ENCODE measurements around the gene MAPKBP1. TPM values are rescaled to one million over a fixed set of nuclear protein-coding genes. Genes with fewer than 3 reads are reported as not detected.

The MAPKBP1 gene
- total and polyA plus RNA-seq, 9 of the 15 experiments (the other 6 are each of a cell fraction or from before 2014, with no cell fraction given) = 0.15 to 9.5 (median 4.5) TPM

Small RNA genes lying within 50 kb of the gene (microRNA-seq; reads per million reads assigned to microRNA genes)
- not detected for gene MIR4310 (ENCODE audit: borderline microRNAs expressed)

Small RNA genes lying within 50 kb of the gene (small RNA-seq; reads per million reads assigned to genes)
- gene JMJD7-PLA2G4B (not detected), gene MIR4310 (not detected), gene RNA5SP393 (not detected)

Other genes starting within 250 kb of the MAPKBP1 start
Only the 7 nearest of the 8 such genes appear.
- 23.9 and 36.9 TPM in 2 replicates for gene RPAP1, start 230.2 kb upstream of the MAPKBP1 start, total RNA-seq (2014; rRNA removed)
- 9.4 and 10.0 TPM in 2 replicates for gene RPAP1, start 230.2 kb upstream of the MAPKBP1 start, total RNA-seq (2014; rRNA removed; fragmentation: Illumina TruSeq; extraction: Trizol)
- 11.5 and 12.8 TPM in 2 replicates for gene RPAP1, start 230.2 kb upstream of the MAPKBP1 start, total RNA-seq (2015; rRNA removed; fragmentation: Illumina TruSeq; extraction: Trizol)
- gene RPAP1, start 230.2 kb upstream of the MAPKBP1 start, total RNA-seq (2021) = 61.2 and 65.7 TPM in 2 replicates
- gene RPAP1, start 230.2 kb upstream of the MAPKBP1 start, polyA plus RNA-seq (2011; rRNA removed) = 9.2 and 27.7 TPM in 2 replicates
- 21.6 and 30.8 TPM in 2 replicates for gene RPAP1, start 230.2 kb upstream of the MAPKBP1 start, polyA plus RNA-seq (2014; fragmentation: Illumina TruSeq; extraction: Trizol)
- 1 to 10 TPM; 6.5 to 7.0 TPM for gene RPAP1, start 230.2 kb upstream of the MAPKBP1 start, polyA plus RNA-seq (2014; fragmentation: Nextera tagmentation; extraction: Ambion mirVana)
- gene RPAP1, start 230.2 kb upstream of the MAPKBP1 start, polyA plus RNA-seq (2014; rRNA removed) = 18.5 and 24.0 TPM in 2 replicates
- gene TYRO3, start 215.3 kb upstream of the MAPKBP1 start, total RNA-seq (2014; rRNA removed) = 13.6 and 19.6 TPM in 2 replicates
- gene TYRO3, start 215.3 kb upstream of the MAPKBP1 start, total RNA-seq (2014; rRNA removed; fragmentation: Illumina TruSeq; extraction: Trizol) = 11.4 and 17.9 TPM in 2 replicates
- 15.9 and 18.6 TPM in 2 replicates for gene TYRO3, start 215.3 kb upstream of the MAPKBP1 start, total RNA-seq (2015; rRNA removed; fragmentation: Illumina TruSeq; extraction: Trizol)
- 33.5 and 37.6 TPM in 2 replicates for gene TYRO3, start 215.3 kb upstream of the MAPKBP1 start, total RNA-seq (2021)
- gene TYRO3, start 215.3 kb upstream of the MAPKBP1 start, polyA plus RNA-seq (2011; rRNA removed) = 38.4 and 39.6 TPM in 2 replicates
- gene TYRO3, start 215.3 kb upstream of the MAPKBP1 start, polyA plus RNA-seq (2014; fragmentation: Illumina TruSeq; extraction: Trizol) = 29.3 and 34.6 TPM in 2 replicates
- 1 to 10 TPM; 2.6 to 2.8 TPM for gene TYRO3, start 215.3 kb upstream of the MAPKBP1 start, polyA plus RNA-seq (2014; fragmentation: Nextera tagmentation; extraction: Ambion mirVana)
- gene TYRO3, start 215.3 kb upstream of the MAPKBP1 start, polyA plus RNA-seq (2014; rRNA removed) = 18.8 and 19.1 TPM in 2 replicates
- gene MGA, start 114.1 kb upstream of the MAPKBP1 start, total RNA-seq (2014; rRNA removed) = 23.0 and 23.9 TPM in 2 replicates
- gene MGA, start 114.1 kb upstream of the MAPKBP1 start, total RNA-seq (2014; rRNA removed; fragmentation: Illumina TruSeq; extraction: Trizol) = 56.1 and 59.4 TPM in 2 replicates
- 44.8 and 47.5 TPM in 2 replicates for gene MGA, start 114.1 kb upstream of the MAPKBP1 start, total RNA-seq (2015; rRNA removed; fragmentation: Illumina TruSeq; extraction: Trizol)
- gene MGA, start 114.1 kb upstream of the MAPKBP1 start, total RNA-seq (2021) = 43.3 and 45.3 TPM in 2 replicates
- gene MGA, start 114.1 kb upstream of the MAPKBP1 start, polyA plus RNA-seq (2011; rRNA removed) = 15.1 and 18.2 TPM in 2 replicates
- 15.4 and 21.1 TPM in 2 replicates for gene MGA, start 114.1 kb upstream of the MAPKBP1 start, polyA plus RNA-seq (2014; fragmentation: Illumina TruSeq; extraction: Trizol)
- gene MGA, start 114.1 kb upstream of the MAPKBP1 start, polyA plus RNA-seq (2014; fragmentation: Nextera tagmentation; extraction: Ambion mirVana) = 1 to 10 TPM; 4.7 to 4.8 TPM
- gene MGA, start 114.1 kb upstream of the MAPKBP1 start, polyA plus RNA-seq (2014; rRNA removed) = 8.9 and 9.7 TPM in 2 replicates
- gene JMJD7, start 53.6 kb downstream of the MAPKBP1 start, total RNA-seq (2014; rRNA removed) = 6.1 and 11.3 TPM in 2 replicates
- gene JMJD7, start 53.6 kb downstream of the MAPKBP1 start, total RNA-seq (2014; rRNA removed; fragmentation: Illumina TruSeq; extraction: Trizol) = 3.2 and 3.8 TPM in 2 replicates
- 4.3 and 5.3 TPM in 2 replicates for gene JMJD7, start 53.6 kb downstream of the MAPKBP1 start, total RNA-seq (2015; rRNA removed; fragmentation: Illumina TruSeq; extraction: Trizol)
- 12.2 and 13.1 TPM in 2 replicates for gene JMJD7, start 53.6 kb downstream of the MAPKBP1 start, total RNA-seq (2021)
- 7.9 and 8.8 TPM in 2 replicates for gene JMJD7, start 53.6 kb downstream of the MAPKBP1 start, polyA plus RNA-seq (2011; rRNA removed)
- gene JMJD7, start 53.6 kb downstream of the MAPKBP1 start, polyA plus RNA-seq (2014; fragmentation: Illumina TruSeq; extraction: Trizol) = 6.8 and 9.4 TPM in 2 replicates
- 1 to 10 TPM; 1.2 to 2.9 TPM for gene JMJD7, start 53.6 kb downstream of the MAPKBP1 start, polyA plus RNA-seq (2014; fragmentation: Nextera tagmentation; extraction: Ambion mirVana)
- 9.7 and 13.9 TPM in 2 replicates for gene JMJD7, start 53.6 kb downstream of the MAPKBP1 start, polyA plus RNA-seq (2014; rRNA removed)
- gene PLA2G4B, start 64.4 kb downstream of the MAPKBP1 start, total RNA-seq (2014; rRNA removed) = 3.9 TPM in 2 replicates
- gene PLA2G4B, start 64.4 kb downstream of the MAPKBP1 start, total RNA-seq (2014; rRNA removed; fragmentation: Illumina TruSeq; extraction: Trizol) = 0.89 and 2.1 TPM in 2 replicates
- 1.3 and 1.4 TPM in 2 replicates for gene PLA2G4B, start 64.4 kb downstream of the MAPKBP1 start, total RNA-seq (2015; rRNA removed; fragmentation: Illumina TruSeq; extraction: Trizol)
- 2.8 and 5.2 TPM in 2 replicates for gene PLA2G4B, start 64.4 kb downstream of the MAPKBP1 start, total RNA-seq (2021)
- gene PLA2G4B, start 64.4 kb downstream of the MAPKBP1 start, polyA plus RNA-seq (2011; rRNA removed) = 4.3 and 7.0 TPM in 2 replicates
- 2.7 and 2.8 TPM in 2 replicates for gene PLA2G4B, start 64.4 kb downstream of the MAPKBP1 start, polyA plus RNA-seq (2014; fragmentation: Illumina TruSeq; extraction: Trizol)
- gene PLA2G4B, start 64.4 kb downstream of the MAPKBP1 start, polyA plus RNA-seq (2014; fragmentation: Nextera tagmentation; extraction: Ambion mirVana) = under 1 TPM; 0.07 to 0.25 TPM
- gene PLA2G4B, start 64.4 kb downstream of the MAPKBP1 start, polyA plus RNA-seq (2014; rRNA removed) = 5.6 and 6.1 TPM in 2 replicates
- gene SPTBN5, start 119.6 kb downstream of the MAPKBP1 start, total RNA-seq (2014; rRNA removed) = not detected in 2 replicates
- gene SPTBN5, start 119.6 kb downstream of the MAPKBP1 start, total RNA-seq (2014; rRNA removed; fragmentation: Illumina TruSeq; extraction: Trizol) = not detected in 2 replicates
- gene SPTBN5, start 119.6 kb downstream of the MAPKBP1 start, total RNA-seq (2015; rRNA removed; fragmentation: Illumina TruSeq; extraction: Trizol) = not detected in 2 replicates
- gene SPTBN5, start 119.6 kb downstream of the MAPKBP1 start, total RNA-seq (2021) = 0.02 TPM in 1 of 2 replicates, not detected in the other
- 0.01 TPM in 1 of 2 replicates, not detected in the other for gene SPTBN5, start 119.6 kb downstream of the MAPKBP1 start, polyA plus RNA-seq (2011; rRNA removed)
- not detected in 2 replicates for gene SPTBN5, start 119.6 kb downstream of the MAPKBP1 start, polyA plus RNA-seq (2014; fragmentation: Illumina TruSeq; extraction: Trizol)
- not detected for gene SPTBN5, start 119.6 kb downstream of the MAPKBP1 start, polyA plus RNA-seq (2014; fragmentation: Nextera tagmentation; extraction: Ambion mirVana)
- not detected in 2 replicates for gene SPTBN5, start 119.6 kb downstream of the MAPKBP1 start, polyA plus RNA-seq (2014; rRNA removed)
- gene EHD4, start 198.1 kb downstream of the MAPKBP1 start, total RNA-seq (2014; rRNA removed) = 9.8 and 12.6 TPM in 2 replicates
- gene EHD4, start 198.1 kb downstream of the MAPKBP1 start, total RNA-seq (2014; rRNA removed; fragmentation: Illumina TruSeq; extraction: Trizol) = 4.6 and 5.2 TPM in 2 replicates
- 5.6 and 5.7 TPM in 2 replicates for gene EHD4, start 198.1 kb downstream of the MAPKBP1 start, total RNA-seq (2015; rRNA removed; fragmentation: Illumina TruSeq; extraction: Trizol)
- 10.3 and 11.4 TPM in 2 replicates for gene EHD4, start 198.1 kb downstream of the MAPKBP1 start, total RNA-seq (2021)
- gene EHD4, start 198.1 kb downstream of the MAPKBP1 start, polyA plus RNA-seq (2011; rRNA removed) = 6.4 and 7.4 TPM in 2 replicates
- gene EHD4, start 198.1 kb downstream of the MAPKBP1 start, polyA plus RNA-seq (2014; fragmentation: Illumina TruSeq; extraction: Trizol) = 7.0 and 8.1 TPM in 2 replicates
- gene EHD4, start 198.1 kb downstream of the MAPKBP1 start, polyA plus RNA-seq (2014; fragmentation: Nextera tagmentation; extraction: Ambion mirVana) = under 1 TPM; 0.89 to 0.96 TPM
- gene EHD4, start 198.1 kb downstream of the MAPKBP1 start, polyA plus RNA-seq (2014; rRNA removed) = 7.5 and 7.7 TPM in 2 replicates

Measured in K562 (cell line).